HepG2 (cell line): ENCODE results near the gene VRK3. TPM values are rescaled to one million over a fixed set of nuclear protein-coding genes. Genes with fewer than 3 reads are reported as not detected.

Source experiments
- ADNP ChIP-seq: sonication (generic); formaldehyde crosslinking; IDR thresholded peaks from 2 replicates; pipeline ENCODE4 v1.4.0; 2020; ENCODE audit warnings: missing genetic modification reagents
- ARID3A ChIP-seq: IDR thresholded peaks from 2 replicates; pipeline ENCODE4 v1.6.1; 2012; ENCODE audit warnings: low read depth, low read length, improper control_type of control experiment
- FOXM1 ChIP-seq: sonication (generic); formaldehyde crosslinking; IDR thresholded peaks from 2 replicates; pipeline ENCODE4 v1.5.0; 2020; ENCODE audit warnings: missing genetic modification reagents
- HDAC2 ChIP-seq: sonication (generic); formaldehyde crosslinking; IDR thresholded peaks from 2 replicates; pipeline ENCODE4 v1.4.0; 2020; ENCODE audit warnings: missing genetic modification reagents
- HIVEP1 ChIP-seq: sonication (generic); formaldehyde crosslinking; IDR thresholded peaks from 2 replicates; pipeline ENCODE4 v1.4.0; 2020; ENCODE audit warnings: mild to moderate bottlenecking, missing genetic modification reagents
- KLF13 ChIP-seq: sonication (generic); formaldehyde crosslinking; IDR thresholded peaks from 2 replicates; pipeline ENCODE4 v1.4.0; 2020; ENCODE audit warnings: mild to moderate bottlenecking, missing genetic modification reagents
- KLF6 ChIP-seq: IDR thresholded peaks from 2 replicates; pipeline ENCODE4 v1.8.0; 2016; ENCODE audit warnings: missing biosample characterization, missing genetic modification reagents
- MED13 ChIP-seq: sonication (generic); formaldehyde crosslinking; IDR thresholded peaks from 2 replicates; pipeline ENCODE4 v1.5.0; 2020; ENCODE audit warnings: missing genetic modification reagents
- MIXL1 ChIP-seq: IDR thresholded peaks from 2 replicates; pipeline ENCODE4 v1.6.1; 2016
- NFRKB ChIP-seq: fragments of 450-650 bp; IDR thresholded peaks from 2 replicates; pipeline ENCODE4 v1.6.1; 2017
- NR3C1 ChIP-seq: sonication (generic); formaldehyde crosslinking; IDR thresholded peaks from 2 replicates; pipeline ENCODE4 v1.4.0; 2020; ENCODE audit warnings: missing genetic modification reagents
- PREB ChIP-seq: sonication (generic); formaldehyde crosslinking; IDR thresholded peaks from 2 replicates; pipeline ENCODE4 v1.4.0; 2020; ENCODE audit warnings: missing genetic modification reagents
- TAF1 ChIP-seq: sonication (generic); formaldehyde crosslinking; IDR thresholded peaks from 2 replicates; pipeline ENCODE4 v1.4.0; 2020; ENCODE audit warnings: missing genetic modification reagents
- TEAD2 ChIP-seq: sonication (generic); formaldehyde crosslinking; IDR thresholded peaks from 2 replicates; pipeline ENCODE4 v1.9.0; 2021; ENCODE audit warnings: missing genetic modification reagents
- TEF ChIP-seq: sonication (generic); formaldehyde crosslinking; IDR thresholded peaks from 2 replicates; pipeline ENCODE4 v1.5.0; 2020; ENCODE audit warnings: missing genetic modification reagents
- TSC22D2 ChIP-seq: sonication (generic); formaldehyde crosslinking; IDR thresholded peaks from 2 replicates; pipeline ENCODE4 v1.5.1; 2020; ENCODE audit warnings: missing genetic modification reagents, mild to moderate bottlenecking, borderline replicate concordance
- ZHX2 ChIP-seq, 2 experiments: sonication (generic) in 1 of 2; formaldehyde crosslinking in 1 of 2; IDR thresholded peaks; 2 replicates each; pipeline versions ENCODE4 v1.6.1 to v1.9.0; 2014 to 2022; ENCODE audit warnings: antibody characterized with exemption in 1 of 2, borderline replicate concordance in 1 of 2, inconsistent platforms in 1 of 2, low read depth in 1 of 2, missing genetic modification reagents in 1 of 2
- ZNF430 ChIP-seq: sonication (generic); formaldehyde crosslinking; IDR thresholded peaks from 2 replicates; pipeline ENCODE4 v1.9.0; 2021; ENCODE audit warnings: mild to moderate bottlenecking, missing genetic modification reagents
- ZNF740 ChIP-seq: sonication (generic); formaldehyde crosslinking; IDR thresholded peaks from 2 replicates; pipeline ENCODE4 v1.4.0; 2020; ENCODE audit warnings: missing genetic modification reagents
- ZNF768 ChIP-seq: sonication (generic); formaldehyde crosslinking; IDR thresholded peaks from 2 replicates; pipeline ENCODE4 v1.4.0; 2020; ENCODE audit warnings: missing genetic modification reagents
- polyA plus RNA-seq, 8 experiments: library from polyadenylated mRNA; depleted of rRNA in 3 of 8; stranded (reverse) in 7 of 8; unstranded in 1 of 8; fragments of >200 nt; fragmentation: Illumina TruSeq in 4 of 8; extraction: Trizol in 4 of 8; gene quantifications; 2 replicates each; pipeline versions ENCODE4 v1.2.1 to v1.2.3, GENCODE V29; 2011 to 2016; ENCODE audit warnings: low read depth in 4 of 8, missing spikeins in 1 of 8, mixed read lengths in 1 of 8; ENCODE audit not compliant: insufficient read depth in 1 of 8
- total RNA-seq, 5 experiments: library from RNA; depleted of rRNA; stranded (reverse); fragments of >200 nt; fragmentation: Illumina TruSeq; extraction: Trizol; gene quantifications; 2 replicates each; pipeline ENCODE4 v1.2.3, GENCODE V29; 2016; ENCODE audit warnings: low read depth in 1 of 5

VRK3 gene
- total and polyA plus RNA-seq, 2 of the 13 experiments (the other 11 are each of a cell fraction or from before 2014, with no cell fraction given): 23.8 to 28.3 TPM

GRCh38 chr19:49929611-49930482 lies 95.3 kb downstream of the VRK3 start (continued):
- TF ChIP-seq ZHX2 (IDR thresholded peaks at IDR 0.05; ENCODE audit: low read depth) (no peak), ZHX2 (CRISPR knock-in tag; IDR thresholded peaks at IDR 0.05; ENCODE audit: borderline replicate concordance) (no peak), KLF6 (CRISPR knock-in tag) (peak; percentile 32; the same call in 1 of the 2 replicates), TEAD2 (0 out of 2 replicates have a peak, but pooled peaks have one; percentile 35), ZNF740 (CRISPR knock-in tag) (no peak), TSC22D2 (CRISPR knock-in tag) (0 out of 2 replicates have a peak, but pooled peaks have one; percentile 48), ARID3A (no peak), ADNP (CRISPR knock-in tag) (no peak), ZNF768 (CRISPR knock-in tag) (peak; percentile 34; the same call in 1 of the 2 replicates), FOXM1 (peak; percentile 79; the same call in 1 of the 2 replicates), HIVEP1 (CRISPR knock-in tag) (peak; percentile 91), KLF13 (CRISPR knock-in tag) (no peak), MIXL1 (CRISPR knock-in tag) (peak; percentile 64; the same call in 1 of the 2 replicates), ZNF430 (CRISPR knock-in tag) (peak; percentile 33; the same call in 1 of the 2 replicates), TEF (CRISPR knock-in tag) (no peak), HDAC2 (no peak), PREB (CRISPR knock-in tag) (no peak), TAF1 (CRISPR knock-in tag) (peak; percentile 75; the same call in 1 of the 2 replicates), NR3C1 (CRISPR knock-in tag) (no peak), MED13 (CRISPR knock-in tag) (peak; percentile 22; the same call in 1 of the 2 replicates), NFRKB (no peak)
